Caco-2 (cell line): Measurements from ENCODE around the gene ZNG1C. TPM values are rescaled to one million over a fixed set of nuclear protein-coding genes. Genes with fewer than 3 reads are reported as not detected.
"Not testable (repeated sequence)": the region's sequence is repeated elsewhere in the genome, so short reads cannot be mapped to it uniquely, and the experiment has no call there.

ENCODE experiments used
- BruUV-seq: library from RNA; stranded (reverse); fragments of 400-500 nt; replicated peaks from 2 replicates; lab custom pipeline; 2021; lab: Mats Ljungman, UMichigan
- CTCF ChIA-PET: fragments of 300-600 bp; sonication (Branson Sonifier 250); formaldehyde crosslinking; loops from one replicate; lab custom pipeline; 2022; ENCODE audit warnings: antibody characterized with exemption; lab: Charles Lee
- POLR2A ChIA-PET: fragments of 300-600 bp; sonication (Branson Sonifier 250); formaldehyde crosslinking; loops from one replicate; lab custom pipeline; 2022; ENCODE audit warnings: antibody characterized with exemption; lab: Charles Lee
- DNase-seq, 2 experiments: peaks; one replicate each; pipeline versions ENCODE4 v3.0.0 to v3.0.0-alpha.2; 2020 to 2022
- H3K27me3 ChIP-seq: replicated peaks from 2 replicates; pipeline ENCODE4 v1.6.0; 2011; ENCODE audit warnings: low read length; ENCODE audit not compliant: control insufficient read depth, insufficient read depth
- H3K36me3 ChIP-seq: 2 replicates; pipeline ENCODE4 v1.5.1; 2011; ENCODE audit warnings: low read length; ENCODE audit not compliant: control insufficient read depth, insufficient read depth
- H3K4me1 ChIP-seq: fragments of 250-450 bp; sonication (Bioruptor Pico); 2 replicates; pipeline ENCODE4 v1.5.1; 2020; ENCODE audit warnings: mild to moderate bottlenecking
- H3K4me3 ChIP-seq: 2 replicates; pipeline ENCODE4 v1.5.1; 2011; ENCODE audit warnings: low read depth, mild to moderate bottlenecking, control low read depth, low read length
- H3K9me3 ChIP-seq: fragments of 250-450 bp; sonication (Bioruptor Pico); 2 replicates; pipeline ENCODE4 v1.5.1; 2020; ENCODE audit warnings: mild to moderate bottlenecking, moderate library complexity
- H3K27ac Mint-ChIP-seq: one replicate; pipeline ENCODE4 v1.8.0; 2022; ENCODE audit warnings: mixed read lengths; ENCODE audit not compliant: unreplicated experiment
- H3K27me3 Mint-ChIP-seq: one replicate; pipeline ENCODE4 v1.8.0; 2022; ENCODE audit warnings: mixed read lengths; ENCODE audit not compliant: insufficient read depth, unreplicated experiment
- H3K36me3 Mint-ChIP-seq: one replicate; pipeline ENCODE4 v1.8.0; 2022; ENCODE audit warnings: mild to moderate bottlenecking, mixed read lengths; ENCODE audit not compliant: insufficient read depth, unreplicated experiment
- H3K4me1 Mint-ChIP-seq: one replicate; pipeline ENCODE4 v1.8.0; 2022; ENCODE audit warnings: low read depth, mixed read lengths; ENCODE audit not compliant: unreplicated experiment
- H3K4me3 Mint-ChIP-seq: one replicate; pipeline ENCODE4 v1.8.0; 2022; ENCODE audit warnings: mild to moderate bottlenecking, moderate library complexity, mixed read lengths; ENCODE audit not compliant: unreplicated experiment
- H3K9me3 Mint-ChIP-seq: one replicate; pipeline ENCODE4 v1.8.0; 2022; ENCODE audit warnings: mixed read lengths; ENCODE audit not compliant: unreplicated experiment
- intact Hi-C: fragments of 100-400 bp; cut with micrococcal nuclease; formaldehyde crosslinking; loops from one replicate; pipeline ENCODE4 v1.10.0; 2022; ENCODE audit not compliant: unreplicated experiment
- total RNA-seq: library from RNA; stranded (reverse); gene quantifications from 2 replicates; pipeline ENCODE4 v1.2.3, GENCODE V29; 2022

Gene ZNG1C
- total RNA-seq, 1 experiment from 2014 or later: 29.3 TPM

DNA sequence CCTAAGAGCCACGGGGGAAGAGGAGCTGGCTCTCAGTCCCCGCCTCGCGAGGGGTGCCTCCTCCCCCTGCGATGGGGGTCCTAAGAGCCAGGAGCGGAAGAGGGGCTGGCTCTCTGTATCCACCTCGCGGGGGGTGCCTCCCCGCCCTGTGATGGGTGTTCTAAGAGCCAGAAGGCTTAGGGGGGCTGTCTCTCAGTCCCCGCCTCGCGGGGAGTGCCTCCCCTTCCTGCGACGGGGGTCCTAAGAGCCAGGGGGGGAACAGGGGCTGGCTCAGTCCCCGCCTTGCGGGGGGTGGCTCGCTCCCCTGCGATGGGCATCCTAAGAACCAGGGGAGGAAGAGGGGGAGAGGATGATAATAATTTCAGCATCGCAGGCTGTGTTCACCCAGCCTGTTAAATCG is 82.7 kb downstream of the ZNG1C start:
- H3K36me3 Mint-ChIP-seq, CTCF ChIA-PET, H3K9me3 ChIP-seq, H3K27me3 ChIP-seq, H3K4me3 ChIP-seq, H3K4me1 ChIP-seq, DNase-seq, H3K4me1 Mint-ChIP-seq, H3K27ac Mint-ChIP-seq, H3K4me3 Mint-ChIP-seq, H3K36me3 ChIP-seq, BruUV-seq, H3K9me3 Mint-ChIP-seq, intact Hi-C loops, H3K27me3 Mint-ChIP-seq, POLR2A ChIA-PET: not testable (repeated sequence)

DNA sequence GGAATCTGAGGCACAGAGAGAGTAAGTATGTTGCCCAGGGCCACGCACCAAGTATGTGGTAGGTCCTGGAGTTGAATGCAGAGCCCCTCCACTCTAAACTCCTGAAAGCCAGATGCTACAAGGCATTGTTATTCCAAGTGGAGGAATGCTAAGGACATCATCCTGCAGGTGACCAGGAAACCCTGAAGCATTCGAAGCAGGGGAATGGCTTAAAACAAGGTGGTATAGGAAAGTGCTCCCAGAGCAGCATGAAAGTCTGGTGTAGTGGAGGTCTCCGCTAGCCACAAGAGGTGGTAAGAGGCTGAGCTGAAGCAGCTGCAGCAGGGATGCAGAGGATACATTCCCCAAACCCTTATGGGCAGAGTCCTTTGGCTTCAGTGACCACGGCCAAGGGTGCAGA is 87.3 kb downstream of the ZNG1C start:
- H3K4me1 Mint-ChIP-seq, H3K27ac Mint-ChIP-seq, H3K9me3 ChIP-seq, POLR2A ChIA-PET, H3K4me3 Mint-ChIP-seq, CTCF ChIA-PET, H3K36me3 ChIP-seq, BruUV-seq, H3K9me3 Mint-ChIP-seq, H3K27me3 Mint-ChIP-seq, H3K27me3 ChIP-seq, intact Hi-C loops, H3K4me1 ChIP-seq, H3K36me3 Mint-ChIP-seq, DNase-seq, H3K4me3 ChIP-seq: not testable (repeated sequence)

DNA sequence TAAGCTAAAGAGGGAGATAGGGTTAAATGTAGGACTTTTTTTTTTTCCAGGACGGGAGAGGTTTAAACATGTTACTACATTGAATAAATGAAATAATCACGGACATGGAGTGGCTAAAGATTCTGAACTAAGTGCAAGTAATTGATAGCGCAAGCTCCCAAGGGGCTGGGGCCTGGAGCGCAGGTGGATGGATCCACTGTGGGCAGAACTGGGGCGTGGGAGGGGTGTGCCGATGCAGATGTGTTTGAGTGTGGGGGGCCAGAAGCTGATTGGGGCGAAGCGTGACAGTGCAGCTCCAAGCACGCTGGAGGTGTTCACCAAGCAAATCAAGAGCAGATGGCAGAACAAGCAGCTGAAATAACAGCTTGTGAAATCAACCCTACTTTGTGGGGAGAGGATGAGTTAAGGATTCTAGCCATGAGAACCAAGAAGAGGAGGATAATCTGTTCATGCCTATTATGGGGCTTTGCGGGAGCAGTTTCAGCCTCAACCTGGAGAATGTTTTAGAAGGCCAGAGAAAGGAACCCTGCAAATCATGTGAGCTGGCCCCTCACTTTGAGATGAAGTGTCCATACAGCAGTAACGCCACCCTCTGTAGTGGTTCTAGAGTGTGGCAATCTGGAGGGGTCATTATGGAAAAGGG is 88.9 kb downstream of the ZNG1C start:
- H3K36me3 ChIP-seq, H3K4me3 ChIP-seq, H3K27me3 Mint-ChIP-seq, CTCF ChIA-PET, POLR2A ChIA-PET, DNase-seq, H3K4me3 Mint-ChIP-seq, H3K36me3 Mint-ChIP-seq, H3K9me3 Mint-ChIP-seq, H3K27ac Mint-ChIP-seq, BruUV-seq, H3K9me3 ChIP-seq, H3K27me3 ChIP-seq, intact Hi-C loops, H3K4me1 Mint-ChIP-seq, H3K4me1 ChIP-seq: not testable (repeated sequence)

DNA sequence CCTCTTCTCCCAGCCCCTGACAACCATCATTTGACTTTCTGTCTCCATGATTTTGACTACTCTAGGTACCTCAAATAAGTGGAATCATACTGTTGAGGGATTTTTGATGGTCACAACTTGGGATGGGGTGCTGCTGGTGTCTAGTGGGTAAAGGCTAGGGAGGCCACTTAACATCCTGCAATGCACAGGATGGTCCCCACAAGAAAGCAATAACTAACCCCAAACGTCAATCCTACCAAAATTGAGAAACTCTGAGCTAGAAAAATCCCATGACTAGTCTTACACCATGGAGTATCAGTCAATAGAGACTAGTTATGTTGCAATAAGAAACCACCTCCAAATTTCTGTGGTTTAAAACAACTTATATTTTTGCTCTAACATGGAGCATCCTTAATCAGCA is 90.3 kb downstream of the ZNG1C start:
- DNase-seq, BruUV-seq: not testable (repeated sequence)

DNA sequence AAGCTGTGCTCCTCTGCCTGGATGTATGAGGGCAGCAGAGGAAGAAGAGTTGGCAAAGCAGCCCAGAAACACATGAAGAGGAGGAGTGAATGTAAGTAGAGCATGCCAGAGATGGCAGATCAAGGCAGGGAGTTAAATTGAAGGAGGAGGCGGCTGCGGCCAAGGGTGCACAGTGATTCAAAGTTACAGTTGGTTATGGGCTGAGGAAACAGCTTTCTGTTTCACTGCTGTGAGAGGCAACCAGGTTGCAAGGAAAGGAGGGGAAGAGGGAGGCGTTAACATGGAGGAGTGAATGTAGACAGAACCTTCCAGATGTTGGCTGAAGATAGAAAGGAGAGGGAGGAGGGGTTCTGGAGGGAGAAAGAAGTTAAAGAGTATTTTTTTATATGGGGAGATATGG is 94.2 kb downstream of the ZNG1C start:
- H3K4me1 ChIP-seq, H3K4me3 Mint-ChIP-seq, H3K9me3 ChIP-seq, H3K27me3 Mint-ChIP-seq, H3K4me1 Mint-ChIP-seq, H3K27me3 ChIP-seq, DNase-seq, POLR2A ChIA-PET, H3K36me3 Mint-ChIP-seq, H3K27ac Mint-ChIP-seq, CTCF ChIA-PET, H3K4me3 ChIP-seq, H3K9me3 Mint-ChIP-seq, intact Hi-C loops, H3K36me3 ChIP-seq, BruUV-seq: not testable (repeated sequence)

More for the DNA sequence above, 90.3 kb downstream of the ZNG1C start:
- H3K36me3 ChIP-seq, H3K4me1 Mint-ChIP-seq, H3K4me3 ChIP-seq, POLR2A ChIA-PET, intact Hi-C loops, H3K27me3 Mint-ChIP-seq, H3K9me3 Mint-ChIP-seq, H3K4me3 Mint-ChIP-seq, H3K27ac Mint-ChIP-seq, H3K36me3 Mint-ChIP-seq, H3K27me3 ChIP-seq, H3K9me3 ChIP-seq, CTCF ChIA-PET, H3K4me1 ChIP-seq: not testable (repeated sequence)

DNA sequence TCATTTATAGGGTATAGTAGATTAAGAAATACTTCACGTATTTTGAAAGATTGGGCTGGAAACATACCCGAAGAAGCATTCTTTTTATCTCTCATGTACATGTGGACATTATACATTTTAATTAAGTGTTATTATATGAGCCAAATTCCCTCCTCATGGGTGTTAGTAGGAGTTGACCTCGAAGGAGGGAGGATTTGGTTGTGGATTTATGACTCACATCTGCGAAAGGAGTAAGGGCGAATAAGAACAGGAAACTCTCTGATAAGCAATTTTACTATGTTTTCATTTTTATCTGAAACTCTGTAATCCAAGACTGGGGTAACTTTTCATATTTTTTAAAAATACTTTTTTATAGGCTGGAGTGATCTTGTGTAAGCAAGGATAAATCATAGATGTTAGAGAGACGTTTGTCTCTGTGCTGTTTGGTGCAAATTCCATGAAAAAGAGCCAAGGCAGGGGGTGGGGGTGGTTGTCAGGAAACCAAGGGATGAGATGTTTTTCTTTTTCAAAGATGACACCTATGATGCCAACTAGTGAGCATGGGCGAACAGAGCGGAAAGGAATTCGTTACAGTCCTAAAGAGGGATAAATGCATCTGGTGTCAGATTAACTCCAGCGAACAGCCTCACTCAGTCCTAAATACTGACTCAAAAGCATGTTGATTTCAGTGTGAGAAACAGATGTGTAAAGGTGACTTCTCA is 95.0 kb downstream of the ZNG1C start:
- H3K36me3 Mint-ChIP-seq, H3K9me3 ChIP-seq, H3K27me3 Mint-ChIP-seq, H3K4me1 Mint-ChIP-seq, H3K9me3 Mint-ChIP-seq, CTCF ChIA-PET, H3K27ac Mint-ChIP-seq, BruUV-seq, intact Hi-C loops, H3K4me3 Mint-ChIP-seq, POLR2A ChIA-PET, H3K27me3 ChIP-seq, H3K36me3 ChIP-seq, DNase-seq, H3K4me3 ChIP-seq, H3K4me1 ChIP-seq: not testable (repeated sequence)

DNA sequence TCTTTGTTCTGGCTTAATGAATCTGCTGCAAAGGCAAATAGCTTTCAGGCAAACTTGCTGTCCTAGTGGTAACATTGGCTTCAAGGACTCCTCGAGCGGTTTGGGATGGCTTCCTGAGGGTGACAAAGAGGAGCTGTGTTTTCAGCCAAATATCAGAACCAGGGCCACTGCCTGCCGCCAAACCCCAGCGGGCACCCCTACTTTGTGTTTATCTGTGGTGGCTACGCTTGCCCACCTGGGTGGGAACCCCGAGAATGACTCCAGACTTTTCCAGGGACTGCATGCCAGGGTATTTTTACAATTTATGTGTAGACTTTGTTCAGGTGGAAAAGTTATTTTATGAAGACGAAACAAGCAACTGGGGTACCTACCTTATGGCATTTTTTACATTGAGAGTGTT is 96.2 kb downstream of the ZNG1C start:
- H3K36me3 Mint-ChIP-seq, intact Hi-C loops, H3K27me3 Mint-ChIP-seq, H3K36me3 ChIP-seq, H3K4me1 ChIP-seq, H3K27me3 ChIP-seq, H3K27ac Mint-ChIP-seq, DNase-seq, H3K9me3 ChIP-seq, BruUV-seq, H3K9me3 Mint-ChIP-seq, H3K4me3 ChIP-seq, POLR2A ChIA-PET, CTCF ChIA-PET, H3K4me3 Mint-ChIP-seq, H3K4me1 Mint-ChIP-seq: not testable (repeated sequence)
